ENCODE data around the gene LGI1.
"Not testable (repeated sequence)": the region's sequence is repeated elsewhere in the genome, so short reads cannot be mapped to it uniquely, and the experiment has no call there.

Gene LGI1

DNA sequence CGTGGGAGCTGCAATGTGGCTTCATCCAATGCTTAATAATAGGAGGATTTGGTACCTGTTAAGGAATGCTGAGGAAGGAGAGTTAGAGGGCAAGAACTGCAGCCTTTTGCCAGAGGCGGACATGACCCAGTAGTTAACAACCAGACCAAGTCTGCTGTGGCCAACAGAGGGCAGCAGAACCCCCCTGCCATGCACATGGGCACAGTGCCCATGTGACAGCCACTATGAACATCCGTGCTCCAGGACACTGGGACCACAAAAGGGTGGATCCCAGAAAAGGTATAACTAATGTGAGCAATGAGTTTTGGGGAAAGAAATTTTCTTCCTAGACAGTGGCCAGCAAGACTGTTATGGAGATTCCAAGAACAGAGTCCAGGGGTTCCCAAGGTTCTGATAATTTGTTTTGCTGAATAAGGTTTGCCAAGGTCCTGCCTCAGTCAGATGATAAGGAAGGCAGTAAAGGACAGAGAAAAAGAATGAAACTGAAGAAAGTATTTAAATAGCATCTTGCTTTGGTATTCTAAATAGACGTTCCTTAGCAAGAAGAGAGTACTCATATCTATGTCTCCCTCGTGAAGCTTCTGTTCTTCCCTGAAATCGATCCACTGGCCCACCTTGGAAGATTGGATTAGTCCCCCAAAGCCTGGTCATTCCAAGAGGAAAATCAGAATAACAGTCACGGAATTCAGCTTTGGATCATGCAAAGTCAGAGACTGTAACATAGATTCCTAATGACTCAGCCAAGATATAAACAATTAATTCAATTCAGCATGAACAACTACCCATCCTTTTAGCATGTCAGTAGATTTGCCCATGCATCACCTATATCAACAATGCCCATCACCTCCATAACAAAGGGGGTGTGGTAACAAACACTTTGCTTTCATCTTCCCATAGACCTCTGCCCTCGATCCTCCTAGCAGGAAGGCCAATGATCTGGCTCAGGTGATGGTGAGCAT is 56.0 kb downstream of the LGI1 start:
- Mint-ChIP-seq H3K9me3 (no peaks in the 10 kb centered on the region), H3K27me3 (peaks cover 64% of the 10 kb centered on the region), H3K4me3 (no peak overlapping the region), H3K27ac (no peak overlapping the region), H3K4me1 (peaks cover 8% of the 10 kb centered on the region)
- peak; percentile 85 for ATAC-seq
- peak; percentile 11 to 41 for DNase-seq

DNA sequence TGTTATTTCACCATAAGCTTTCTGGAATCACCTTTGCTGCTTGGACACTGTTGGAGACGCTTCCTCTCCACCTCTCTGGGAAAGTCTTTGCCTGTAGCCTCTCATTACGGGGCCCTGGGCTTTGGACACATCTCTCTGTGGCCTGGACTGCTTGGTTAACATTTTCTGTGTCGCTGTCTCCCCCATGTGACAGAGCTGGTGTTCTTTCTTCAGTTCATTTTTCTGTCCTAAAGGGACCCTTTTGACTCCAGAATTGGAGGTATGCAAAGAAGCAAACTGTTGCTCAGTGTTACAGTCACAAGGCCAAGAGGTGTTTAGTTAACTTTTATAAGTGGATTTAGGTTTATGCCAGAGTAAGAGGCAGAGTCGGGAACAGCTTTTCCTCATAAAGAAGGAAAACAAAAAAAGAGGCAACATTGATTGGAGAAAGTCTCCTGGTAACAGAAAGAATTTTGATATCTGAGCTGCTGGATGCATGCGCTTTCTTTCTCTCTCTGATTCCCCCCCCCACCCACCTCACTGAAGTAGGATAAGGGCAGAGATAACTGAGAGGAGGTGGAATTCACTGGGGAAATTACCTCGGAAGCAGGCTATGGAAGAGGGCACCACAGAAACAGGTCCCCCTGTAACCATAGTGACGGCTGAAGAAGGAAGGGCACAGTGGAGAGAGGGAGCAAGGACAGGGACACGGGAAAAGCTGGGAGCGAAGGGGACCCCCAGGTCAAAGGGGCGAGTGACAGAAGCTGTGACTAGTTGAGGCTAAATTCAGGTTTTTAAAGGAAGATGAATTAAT is 57.8 kb downstream of the LGI1 start:
- ATAC-seq = no peak
- H3K27ac Mint-ChIP-seq = no peak overlapping the region
- H3K4me1 Mint-ChIP-seq = peaks cover 8% of the 10 kb centered on the region
- peaks cover 68% of the 10 kb centered on the region for H3K27me3 Mint-ChIP-seq
- no peak overlapping the region for H3K4me3 Mint-ChIP-seq
- no peak for DNase-seq
- H3K9me3 Mint-ChIP-seq = no peaks in the 10 kb centered on the region

DNA sequence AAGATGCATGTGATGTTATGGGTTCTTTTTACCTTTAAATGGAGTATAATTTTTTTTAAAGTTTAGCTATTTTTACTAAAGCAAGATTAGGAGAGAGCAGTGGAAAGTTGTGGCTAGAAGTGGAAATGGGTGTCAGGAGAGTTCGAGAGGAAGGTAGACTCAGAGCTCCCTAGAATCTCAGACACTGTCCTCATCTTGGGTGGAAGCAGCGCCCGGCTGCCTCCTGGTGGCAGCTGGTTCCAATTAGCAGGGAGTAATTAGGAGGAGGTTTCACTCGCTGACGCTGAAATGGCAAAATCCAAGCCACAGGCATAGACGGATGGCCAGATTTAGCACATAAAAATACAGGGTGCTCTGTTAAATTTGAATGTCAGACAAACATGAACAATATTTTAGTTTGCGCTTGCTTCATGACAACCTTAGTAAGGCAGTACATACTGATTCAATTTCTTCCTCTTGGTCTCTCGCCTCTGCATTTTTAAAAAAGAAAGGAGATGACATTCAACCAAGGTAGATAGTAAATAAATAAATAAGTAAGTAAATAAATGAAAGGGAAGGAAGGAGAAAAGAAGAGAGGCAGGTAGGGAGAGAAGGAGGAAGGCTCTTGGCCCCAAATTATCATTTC is 58.5 kb downstream of the LGI1 start:
- H3K9me3 Mint-ChIP-seq = no peaks in the 10 kb centered on the region
- H3K27ac Mint-ChIP-seq = no peak overlapping the region
- H3K4me3 Mint-ChIP-seq = no peak overlapping the region
- peaks cover 8% of the 10 kb centered on the region for H3K4me1 Mint-ChIP-seq
- peak; percentile 59 for ATAC-seq
- peaks cover 69% of the 10 kb centered on the region for H3K27me3 Mint-ChIP-seq
- peak; percentile 20 to 35 for DNase-seq

DNA sequence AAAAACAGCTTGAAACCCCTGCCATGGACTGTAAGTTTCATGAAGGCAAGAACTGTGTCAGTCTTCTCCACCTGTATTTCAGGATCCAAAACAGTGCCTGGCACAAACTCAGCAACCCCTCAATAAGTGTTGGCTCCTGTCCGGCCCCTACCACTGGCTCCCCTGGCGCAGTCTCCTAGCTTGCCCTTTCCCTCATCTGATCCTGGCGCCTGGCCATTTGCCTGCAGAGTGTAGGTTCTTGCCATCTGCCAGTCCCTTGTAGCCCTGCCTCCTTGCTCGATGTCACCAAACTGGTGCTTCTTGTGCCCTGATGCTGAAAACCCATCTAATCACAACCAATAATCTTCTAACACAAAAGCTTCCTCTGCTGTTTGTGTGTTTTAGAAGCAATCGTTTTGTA is 60.4 kb downstream of the LGI1 start:
- Mint-ChIP-seq H3K27ac (no peak overlapping the region), H3K4me1 (peaks cover 8% of the 10 kb centered on the region), H3K4me3 (no peak overlapping the region), H3K9me3 (no peaks in the 10 kb centered on the region), H3K27me3 (peaks cover 69% of the 10 kb centered on the region)
- ATAC-seq (no peak), DNase-seq (no peak)

DNA sequence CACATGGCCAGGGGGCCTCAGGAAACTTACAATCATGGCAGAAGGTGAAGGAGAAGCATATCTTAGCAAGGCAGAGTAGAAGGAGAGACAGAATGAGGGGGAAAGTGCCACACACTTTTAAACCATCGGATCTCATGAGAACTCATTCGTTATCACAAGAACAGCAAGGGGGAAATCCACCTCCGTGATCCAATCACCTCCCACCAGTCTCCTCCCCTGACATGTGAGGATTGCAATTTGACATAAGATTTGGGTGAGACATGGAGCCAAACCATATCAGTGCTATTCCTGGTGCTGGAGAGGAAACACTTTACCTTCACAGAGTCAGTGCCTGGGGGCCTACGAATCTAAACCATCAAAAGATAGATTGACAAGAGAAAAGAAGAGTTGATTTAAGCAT is 61.8 kb downstream of the LGI1 start:
- H3K27ac Mint-ChIP-seq = no peak overlapping the region
- no peaks in the 10 kb centered on the region for H3K9me3 Mint-ChIP-seq
- peaks cover 57% of the 10 kb centered on the region for H3K27me3 Mint-ChIP-seq
- ATAC-seq (no peak), DNase-seq (no peak)
- H3K4me1 Mint-ChIP-seq = peaks cover 8% of the 10 kb centered on the region
- no peak overlapping the region for H3K4me3 Mint-ChIP-seq

DNA sequence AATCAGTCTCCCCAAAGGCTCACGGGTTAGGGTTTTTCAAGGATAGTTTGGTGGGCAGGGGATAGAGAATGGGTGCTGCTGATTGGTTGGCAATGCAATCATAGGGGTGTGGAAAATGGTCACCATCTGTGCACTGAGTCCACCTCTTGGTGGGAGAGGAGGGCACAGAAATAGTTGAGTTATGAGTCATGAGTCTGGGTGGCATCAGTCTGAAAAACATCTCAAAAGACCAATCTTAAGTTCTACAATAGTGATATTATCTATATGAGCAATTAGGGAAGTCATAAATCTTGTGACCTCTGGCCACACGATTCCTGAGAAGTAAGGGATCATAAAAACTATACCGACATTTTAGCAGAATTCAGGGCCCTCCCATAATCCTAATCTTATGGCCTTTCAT is 62.7 kb downstream of the LGI1 start:
- peaks cover 8% of the 10 kb centered on the region for H3K4me1 Mint-ChIP-seq
- H3K27me3 Mint-ChIP-seq = peaks cover 49% of the 10 kb centered on the region
- no peak overlapping the region for H3K4me3 Mint-ChIP-seq
- H3K27ac Mint-ChIP-seq = no peak overlapping the region
- no peaks in the 10 kb centered on the region for H3K9me3 Mint-ChIP-seq
- DNase-seq = no peak
- ATAC-seq = no peak

DNA sequence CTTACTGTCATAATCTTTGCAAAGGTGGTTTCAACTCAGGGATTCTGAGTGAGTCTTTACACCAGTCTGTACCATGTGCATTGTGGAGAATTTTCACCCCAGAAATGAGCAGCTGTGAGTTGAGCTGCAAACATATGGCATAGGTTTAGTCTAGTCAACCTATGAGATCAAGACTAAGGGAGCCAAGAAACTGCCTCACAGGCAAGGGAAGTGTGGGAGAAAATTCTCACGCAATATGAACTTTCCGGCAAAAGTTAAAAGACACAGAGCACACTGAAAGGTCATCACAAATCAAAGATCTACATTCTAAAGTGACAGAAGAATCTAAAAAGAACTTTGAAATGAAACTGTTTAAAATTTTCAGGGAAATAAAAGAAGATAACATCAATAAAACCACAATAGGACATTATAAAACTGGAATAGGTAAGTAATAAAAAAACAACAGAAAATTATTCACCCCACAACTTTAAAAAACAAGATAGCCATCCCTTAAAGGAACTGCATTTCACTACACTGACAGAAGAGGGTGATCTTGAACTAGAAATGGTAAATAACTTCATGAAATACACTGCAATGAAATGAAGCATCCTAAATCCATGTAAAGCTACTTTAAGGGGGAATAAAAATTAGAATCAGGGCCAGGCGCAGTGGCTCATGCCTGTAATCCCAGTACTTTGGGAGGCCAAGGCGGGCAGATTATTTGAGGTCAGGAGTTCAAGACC is 63.5 kb downstream of the LGI1 start:
- H3K4me3 Mint-ChIP-seq = no peak overlapping the region
- H3K9me3 Mint-ChIP-seq = no peaks in the 10 kb centered on the region
- ATAC-seq = no peak
- H3K4me1 Mint-ChIP-seq = peaks cover under 1% of the 10 kb centered on the region
- no peak for DNase-seq
- H3K27me3 Mint-ChIP-seq = peaks cover 41% of the 10 kb centered on the region
- H3K27ac Mint-ChIP-seq = no peak overlapping the region

DNA sequence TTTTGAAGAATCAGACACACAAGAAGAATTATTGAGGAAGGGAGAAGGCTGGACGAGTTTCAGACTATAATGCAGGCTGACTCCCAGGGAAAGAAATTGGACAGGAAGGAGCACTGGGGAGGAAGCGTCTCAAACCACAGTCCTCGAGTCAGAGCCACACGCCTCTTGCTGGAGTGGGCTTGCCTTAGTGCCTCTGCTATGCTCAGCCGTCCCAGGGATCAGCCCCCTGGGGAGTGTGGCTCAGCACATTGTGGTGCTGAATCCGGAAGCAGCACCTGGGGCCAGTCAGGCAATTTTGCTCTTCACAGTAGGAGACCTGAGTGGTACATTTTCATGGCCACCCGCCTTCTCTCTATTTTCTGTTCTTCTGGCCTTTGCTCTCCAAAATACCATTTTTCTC is 68.6 kb downstream of the LGI1 start:
- Mint-ChIP-seq H3K9me3 (no peaks in the 10 kb centered on the region), H3K4me3 (no peak overlapping the region), H3K27ac (peak overlapping the region in 1 of 2 donors; percentile 64), H3K27me3 (no peaks in the 10 kb centered on the region), H3K4me1 (no peaks in the 10 kb centered on the region)
- DNase-seq = no peak
- no peak for ATAC-seq

DNA sequence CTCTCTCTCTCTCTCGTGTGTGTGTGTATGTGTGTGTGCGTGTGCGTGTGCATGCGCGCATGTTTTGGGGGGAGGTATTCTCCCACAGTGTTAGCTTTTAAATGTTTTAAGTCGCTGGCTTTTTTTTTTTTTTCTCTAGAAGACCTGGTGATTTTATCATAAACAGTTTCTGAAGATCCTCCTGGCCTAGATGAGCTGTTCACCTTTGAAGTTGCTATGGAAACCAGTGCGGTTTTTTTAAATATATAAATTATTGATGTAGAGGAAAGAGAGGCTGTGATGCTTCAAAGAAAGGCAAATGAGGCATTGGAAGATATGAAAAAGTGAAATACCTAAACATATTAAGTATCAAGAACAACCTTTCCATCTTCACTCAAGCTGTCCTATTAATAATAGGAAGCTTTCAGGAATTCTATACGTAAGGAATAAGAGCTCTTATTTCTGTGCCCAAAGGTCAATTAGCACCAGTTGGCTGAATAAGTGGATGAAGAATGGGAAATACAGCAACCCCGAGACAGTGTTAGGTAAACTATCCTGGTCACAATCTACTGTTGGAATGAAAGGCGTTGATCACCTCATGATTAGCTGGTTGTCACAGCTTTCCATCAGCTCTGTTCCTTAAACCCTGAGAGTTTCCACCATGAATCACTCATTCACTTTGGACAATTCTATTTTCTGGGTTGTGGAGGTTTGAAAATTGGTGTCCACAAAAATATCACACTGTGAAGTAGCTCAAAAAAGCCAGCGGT is 69.5 kb downstream of the LGI1 start:
- Mint-ChIP-seq H3K9me3 (no peaks in the 10 kb centered on the region), H3K4me3 (no peak overlapping the region), H3K27me3 (no peaks in the 10 kb centered on the region), H3K27ac (no peak overlapping the region), H3K4me1 (no peaks in the 10 kb centered on the region)
- DNase-seq = no peak
- ATAC-seq = no peak

DNA sequence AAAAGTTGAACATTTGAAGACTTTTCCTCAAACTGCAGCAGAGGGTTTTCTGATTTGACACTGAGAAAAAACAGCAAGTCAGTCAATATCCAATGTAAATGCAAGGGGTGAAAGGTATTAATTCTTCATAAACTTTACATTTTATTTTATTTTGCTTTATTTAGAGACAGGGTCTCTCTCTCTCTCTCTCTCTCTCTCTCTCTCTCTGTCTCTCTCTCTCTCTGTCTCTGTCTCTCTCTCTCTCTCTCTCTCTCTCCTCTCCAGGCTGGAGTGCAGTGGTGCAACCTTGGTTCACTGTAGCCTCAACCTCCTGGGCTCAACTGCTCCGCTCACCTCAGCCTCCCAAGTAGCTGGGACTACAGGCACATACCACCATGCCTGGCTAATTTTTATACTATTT is 73.3 kb downstream of the LGI1 start:
- peaks cover 8 to 13% of the 10 kb centered on the region in 2 donors for H3K9me3 Mint-ChIP-seq
- DNase-seq, H3K27me3 Mint-ChIP-seq, H3K27ac Mint-ChIP-seq, ATAC-seq, H3K4me1 Mint-ChIP-seq, H3K4me3 Mint-ChIP-seq: not testable (repeated sequence)

DNA sequence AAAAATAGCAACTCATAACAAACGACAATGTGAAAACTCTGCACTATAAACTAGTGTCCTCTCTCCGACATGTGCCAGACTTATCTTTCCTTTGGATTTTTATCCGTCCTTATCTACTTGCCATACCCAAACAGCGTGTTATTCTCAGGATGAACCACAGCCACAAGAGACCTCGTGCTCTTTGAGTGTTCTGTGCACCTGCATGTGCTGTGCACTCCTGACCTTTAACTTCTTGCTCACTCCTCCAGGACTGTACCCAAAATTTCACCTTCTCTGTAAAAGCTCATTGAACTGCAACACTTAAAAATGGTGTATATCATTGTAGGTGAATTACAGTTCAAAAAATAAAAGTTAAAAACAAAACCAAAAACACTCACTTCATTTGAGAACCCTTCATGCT is 78.0 kb downstream of the LGI1 start:
- no peak for DNase-seq
- no peak for ATAC-seq
- Mint-ChIP-seq H3K4me1 (no peaks in the 10 kb centered on the region), H3K27me3 (no peaks in the 10 kb centered on the region), H3K4me3 (no peak overlapping the region), H3K9me3 (peaks cover 8 to 13% of the 10 kb centered on the region in 2 donors), H3K27ac (no peak overlapping the region)

DNA sequence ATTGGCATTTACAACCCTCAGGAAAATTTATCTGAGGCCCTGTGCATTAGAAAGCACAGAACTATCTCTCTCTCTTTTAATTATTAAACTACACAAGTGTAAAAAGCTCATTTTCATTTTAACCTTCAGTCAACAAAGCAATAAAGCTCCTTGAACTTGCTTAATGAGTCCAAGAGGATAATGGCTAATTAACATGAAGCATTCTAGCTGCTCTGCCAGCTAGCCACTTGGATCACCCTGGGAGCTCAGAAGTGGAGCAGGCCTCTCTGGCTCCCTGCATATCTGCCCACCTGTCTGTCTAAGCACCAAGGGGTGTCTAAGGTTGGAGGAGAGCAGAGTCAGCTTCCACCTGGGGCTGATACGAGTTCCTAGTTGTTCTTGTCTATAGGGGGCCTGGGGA is 80.1 kb downstream of the LGI1 start:
- H3K27ac Mint-ChIP-seq = no peak overlapping the region
- H3K27me3 Mint-ChIP-seq = no peaks in the 10 kb centered on the region
- H3K4me1 Mint-ChIP-seq = no peaks in the 10 kb centered on the region
- no peak for ATAC-seq
- H3K4me3 Mint-ChIP-seq = no peak overlapping the region
- H3K9me3 Mint-ChIP-seq = peaks cover 8 to 13% of the 10 kb centered on the region in 2 donors
- no peak for DNase-seq

DNA sequence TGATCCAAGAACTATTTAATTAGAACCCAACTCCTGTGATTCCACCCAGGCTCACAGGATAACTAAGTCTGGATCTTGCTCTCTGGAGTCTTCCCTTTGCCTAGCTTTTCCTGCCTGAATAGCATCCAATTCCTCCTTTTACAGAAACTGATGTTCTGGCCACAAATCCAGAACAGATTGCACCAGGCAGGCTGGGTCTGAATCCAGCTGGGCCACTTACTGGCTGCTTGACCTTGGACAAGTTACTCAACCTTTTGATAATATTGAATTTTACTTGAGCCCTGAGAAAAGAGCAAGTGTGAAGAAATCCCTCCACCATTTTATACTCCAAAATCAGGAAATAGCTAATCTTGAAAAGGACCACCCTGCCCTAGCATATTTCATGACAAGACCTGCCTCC is 80.5 kb downstream of the LGI1 start:
- H3K27me3 Mint-ChIP-seq = no peaks in the 10 kb centered on the region
- no peak for DNase-seq
- H3K4me1 Mint-ChIP-seq = no peaks in the 10 kb centered on the region
- no peak overlapping the region for H3K27ac Mint-ChIP-seq
- no peak overlapping the region for H3K4me3 Mint-ChIP-seq
- peaks cover 8 to 10% of the 10 kb centered on the region in 2 donors for H3K9me3 Mint-ChIP-seq
- no peak for ATAC-seq

DNA sequence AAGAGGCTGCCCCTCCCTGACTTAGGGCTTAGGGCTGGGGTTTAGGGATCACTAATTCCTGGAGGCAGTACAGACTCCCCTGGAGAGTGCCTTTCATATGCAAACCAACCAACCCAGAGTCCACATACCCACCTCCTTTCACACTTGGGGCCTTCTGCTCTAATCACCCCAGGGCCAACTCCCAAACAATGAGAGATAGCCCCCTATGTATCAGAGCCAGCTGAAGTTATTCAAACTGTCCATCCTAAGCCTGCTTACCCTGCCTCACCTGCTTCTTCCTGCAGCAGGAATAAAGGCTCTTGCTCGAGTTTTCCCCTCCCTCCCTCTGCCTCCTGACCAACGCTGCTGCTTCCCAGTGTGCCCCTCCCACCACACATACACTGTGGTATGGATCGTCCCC is 84.2 kb downstream of the LGI1 start:
- Mint-ChIP-seq H3K4me3 (no peak overlapping the region), H3K9me3 (no peaks in the 10 kb centered on the region), H3K4me1 (no peaks in the 10 kb centered on the region), H3K27me3 (no peaks in the 10 kb centered on the region), H3K27ac (no peak overlapping the region)
- ATAC-seq = no peak
- no peak for DNase-seq

Data from stimulated activated naive CD8-positive, alpha-beta T cell treated with anti-CD3 and anti-CD28 coated beads, Interleukin-15, amount 100 ng/mL, for 72 hours (primary cell).